Esophagus squamous epithelium (tissue), 5 donors: ENCODE results near the gene EPC1. TPM values are rescaled to one million over a fixed set of nuclear protein-coding genes. Genes with fewer than 3 reads are reported as not detected.
"Not testable (repeated sequence)": the region's sequence is repeated elsewhere in the genome, so short reads cannot be mapped to it uniquely, and the experiment has no call there.

Experiments
- DNase-seq: peaks from one replicate; lab custom pipeline; 2025; lab: John Stamatoyannopoulos, UW
- H3K27ac ChIP-seq, 4 donors: fragments of 200-600 bp; sonication (generic); one replicate each; pipeline ENCODE4 v1.5.1; 2016 to 2019; ENCODE audit warnings: mild to moderate bottlenecking in 1 of 4
- H3K27me3 ChIP-seq, 4 donors: fragments of 200-600 bp; sonication (generic); 1 replicate in 3 of 4; 2 replicates in 1 of 4; pipeline versions ENCODE4 v1.5.1 to v1.6.0; 2017 to 2021; ENCODE audit warnings: antibody characterized with exemption in 1 of 4
- H3K36me3 ChIP-seq, 3 donors: fragments of 200-600 bp; sonication (generic); one replicate each; pipeline ENCODE4 v1.5.1; 2016 to 2019
- H3K4me1 ChIP-seq, 3 donors: fragments of 200-600 bp; sonication (generic); one replicate each; pipeline ENCODE4 v1.5.1; 2017 to 2019
- H3K4me3 ChIP-seq, 4 donors: fragments of 200-600 bp; sonication (generic); 1 replicate in 3 of 4; 2 replicates in 1 of 4; pipeline ENCODE4 v1.5.1; 2016 to 2019; ENCODE audit warnings: mild to moderate bottlenecking in 2 of 4, moderate library complexity in 1 of 4
- H3K9me3 ChIP-seq, 3 donors: fragments of 200-600 bp; sonication (generic); one replicate each; pipeline ENCODE4 v1.5.1; 2016 to 2019
- CTCF ChIP-seq, 6 experiments: fragments of 450-650 bp in 4 of 6; fragments of 200-600 bp in 2 of 6; sonication (generic) in 2 of 6; IDR thresholded peaks; one replicate each; pipeline ENCODE4 v1.5.1; 2016 to 2019; ENCODE audit warnings: antibody characterized with exemption in 6 of 6, mild to moderate bottlenecking in 4 of 6, moderate library complexity in 4 of 6
- POLR2A ChIP-seq, 4 donors: fragments of 450-650 bp; IDR thresholded peaks; one replicate each; pipeline ENCODE4 v1.6.1; 2017; ENCODE audit warnings: antibody characterized with exemption in 4 of 4, mild to moderate bottlenecking in 4 of 4, moderate library complexity in 3 of 4
- WGBS, 2 donors: methylation state at CpG; one replicate each; pipeline ENCODE4 v1.1.5; 2018; 5-methylcytosine and 5-hydroxymethylcytosine counted together
- intact Hi-C: fragments of 100-400 bp; cut with DNase I; formaldehyde crosslinking; loops from one replicate; pipeline ENCODE4 v1.15.0; 2022
- total RNA-seq, 4 donors: library from RNA; depleted of rRNA; stranded (reverse); fragments of >200 nt; gene quantifications; one replicate each; pipeline ENCODE4 v1.1.0, GENCODE V29; 2016
- donor health status: DM: yes; HTN: yes; CAD: no.

The EPC1 gene, protein sequence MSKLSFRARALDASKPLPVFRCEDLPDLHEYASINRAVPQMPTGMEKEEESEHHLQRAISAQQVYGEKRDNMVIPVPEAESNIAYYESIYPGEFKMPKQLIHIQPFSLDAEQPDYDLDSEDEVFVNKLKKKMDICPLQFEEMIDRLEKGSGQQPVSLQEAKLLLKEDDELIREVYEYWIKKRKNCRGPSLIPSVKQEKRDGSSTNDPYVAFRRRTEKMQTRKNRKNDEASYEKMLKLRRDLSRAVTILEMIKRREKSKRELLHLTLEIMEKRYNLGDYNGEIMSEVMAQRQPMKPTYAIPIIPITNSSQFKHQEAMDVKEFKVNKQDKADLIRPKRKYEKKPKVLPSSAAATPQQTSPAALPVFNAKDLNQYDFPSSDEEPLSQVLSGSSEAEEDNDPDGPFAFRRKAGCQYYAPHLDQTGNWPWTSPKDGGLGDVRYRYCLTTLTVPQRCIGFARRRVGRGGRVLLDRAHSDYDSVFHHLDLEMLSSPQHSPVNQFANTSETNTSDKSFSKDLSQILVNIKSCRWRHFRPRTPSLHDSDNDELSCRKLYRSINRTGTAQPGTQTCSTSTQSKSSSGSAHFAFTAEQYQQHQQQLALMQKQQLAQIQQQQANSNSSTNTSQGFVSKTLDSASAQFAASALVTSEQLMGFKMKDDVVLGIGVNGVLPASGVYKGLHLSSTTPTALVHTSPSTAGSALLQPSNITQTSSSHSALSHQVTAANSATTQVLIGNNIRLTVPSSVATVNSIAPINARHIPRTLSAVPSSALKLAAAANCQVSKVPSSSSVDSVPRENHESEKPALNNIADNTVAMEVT
- 10 to 100 TPM; 12.3 to 31.7 (median 21.7) TPM for total RNA-seq

DNA sequence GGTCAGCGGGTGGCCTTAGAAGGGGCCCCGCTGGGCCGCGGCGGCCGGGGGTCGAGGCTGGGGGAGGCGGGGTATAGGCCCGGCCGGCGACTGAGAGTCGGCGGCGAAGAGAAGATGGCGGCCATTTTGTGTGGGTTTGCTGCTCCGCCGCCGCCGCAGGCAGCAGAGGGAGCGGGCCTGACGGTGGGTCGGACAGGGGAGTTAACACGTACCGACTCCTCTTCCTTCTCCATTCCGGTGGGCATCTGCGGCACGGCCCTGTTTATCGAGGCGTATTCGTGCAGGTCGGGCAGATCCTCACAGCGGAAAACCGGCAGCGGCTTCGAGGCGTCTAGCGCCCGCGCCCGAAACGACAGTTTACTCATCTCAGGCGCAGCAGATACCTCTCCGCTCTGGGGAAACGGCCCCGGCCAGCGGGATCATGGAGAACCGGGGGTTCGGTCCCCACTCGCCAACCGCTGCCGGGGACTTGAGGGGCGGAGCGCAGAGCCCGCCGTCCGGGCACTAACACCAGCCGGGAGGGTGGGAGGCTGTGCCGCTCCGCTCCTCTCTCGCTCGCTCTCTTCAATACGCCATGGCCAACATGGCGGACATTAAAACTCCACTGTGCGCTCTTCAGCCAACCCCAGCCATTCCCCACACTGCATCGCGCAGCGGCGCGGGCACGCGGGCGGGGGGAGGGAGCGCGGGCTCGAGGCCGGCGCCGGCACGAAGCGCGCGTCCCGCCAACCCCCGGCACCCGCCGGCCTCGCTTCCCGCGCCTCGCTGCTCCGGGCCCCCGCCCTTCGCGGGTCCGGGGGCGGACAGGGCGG lies at the start of gene EPC1:
TSS of gene EPC1 (minus strand) at position 608 of the 812 bp plus-strand sequence. CDS start at position 365, 243 bp downstream.
- DNase-seq = peak; percentile 51
- 0% methylated on average over 4 of the region's 97 CpGs; no CpG with 5 or more reads in 1 of the 2 donors for WGBS, 2 donors
- no peaks in the 10 kb centered on the region for H3K36me3 ChIP-seq
- H3K27ac ChIP-seq = peak within 1 kb of the TSS; percentile 98 to 100 (median 100)
- intact Hi-C loops = loop anchor here (5.0 kb wide), 1 partner anchor 89 kb away; no protein-coding TSS in a partner anchor
- H3K4me1 ChIP-seq = peaks cover 11 to 71% (median 33%) of the 10 kb centered on the region in 3 donors
- peak within 1 kb of the TSS; percentile 94 to 99 (median 97) for H3K4me3 ChIP-seq
- TF ChIP-seq CTCF (IDR thresholded peaks at IDR 0.05) (no peak), POLR2A (IDR thresholded peaks at IDR 0.05) (peak in 3 of 4 donors; percentile 37 to 94 (median 92))
- H3K27me3 ChIP-seq = no peaks in the 10 kb centered on the region
- H3K9me3 ChIP-seq = no peaks in the 10 kb centered on the region

- H3K27ac ChIP-seq = no peak overlapping the region
- no peak for DNase-seq
- TF ChIP-seq POLR2A (IDR thresholded peaks at IDR 0.05) = no peak
- no peak for TF ChIP-seq CTCF (IDR thresholded peaks at IDR 0.05)
- H3K36me3 ChIP-seq = no peaks in the 10 kb centered on the region
- H3K27me3 ChIP-seq = no peaks in the 10 kb centered on the region
- no peaks in the 10 kb centered on the region for H3K4me1 ChIP-seq
- no peak overlapping the region for H3K4me3 ChIP-seq
- H3K9me3 ChIP-seq = no peaks in the 10 kb centered on the region
- intact Hi-C loops = no loop called here
- 58 to 65% methylated on average over 4 of the region's 4 CpGs for WGBS, 2 donors
Measured at GRCh38 chr10:32393911-32394310, 47.0 kb upstream of the EPC1 start.

GRCh38 chr10:32392284-32392683 lies 45.3 kb upstream of the EPC1 start:
- H3K4me3 ChIP-seq, H3K36me3 ChIP-seq, H3K27ac ChIP-seq, H3K27me3 ChIP-seq, intact Hi-C loops, H3K9me3 ChIP-seq, DNase-seq: not testable (repeated sequence)
- peaks cover 0 to 14% (median 0%) of the 10 kb centered on the region in 3 donors for H3K4me1 ChIP-seq

DNA sequence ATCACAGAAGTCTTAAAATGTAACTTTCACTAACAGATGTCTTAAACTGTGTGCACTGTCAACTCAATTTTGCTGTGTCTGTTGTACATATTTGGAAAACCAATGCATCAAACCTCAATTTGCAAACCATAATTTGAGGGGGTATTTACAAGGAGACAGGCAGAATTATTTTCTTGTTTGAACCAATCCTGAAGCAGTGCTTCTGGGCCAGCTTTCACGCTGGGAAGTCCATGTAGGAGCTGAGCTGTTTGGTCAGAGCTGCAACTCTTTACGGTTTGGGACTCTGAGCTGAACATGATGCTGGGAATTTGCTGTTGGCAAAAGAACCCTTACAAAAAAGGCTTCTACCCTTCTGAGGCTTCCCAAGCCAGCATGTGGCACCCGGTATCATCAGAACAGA lies 43.2 kb upstream of the EPC1 start:
- 70 to 92% methylated on average over 2 to 3 of the region's 3 CpGs for WGBS, 2 donors
- no peak overlapping the region for H3K27ac ChIP-seq
- no peaks in the 10 kb centered on the region for H3K36me3 ChIP-seq
- no peaks in the 10 kb centered on the region for H3K27me3 ChIP-seq
- H3K4me1 ChIP-seq = peaks cover 0 to 22% (median 0%) of the 10 kb centered on the region in 3 donors
- no peaks in the 10 kb centered on the region for H3K9me3 ChIP-seq
- H3K4me3 ChIP-seq = no peak overlapping the region
- TF ChIP-seq CTCF (IDR thresholded peaks at IDR 0.05) (no peak), POLR2A (IDR thresholded peaks at IDR 0.05) (no peak)
- intact Hi-C loops = no loop called here
- DNase-seq = no peak
